ENCODE results near the gene APBA2.

DNA sequence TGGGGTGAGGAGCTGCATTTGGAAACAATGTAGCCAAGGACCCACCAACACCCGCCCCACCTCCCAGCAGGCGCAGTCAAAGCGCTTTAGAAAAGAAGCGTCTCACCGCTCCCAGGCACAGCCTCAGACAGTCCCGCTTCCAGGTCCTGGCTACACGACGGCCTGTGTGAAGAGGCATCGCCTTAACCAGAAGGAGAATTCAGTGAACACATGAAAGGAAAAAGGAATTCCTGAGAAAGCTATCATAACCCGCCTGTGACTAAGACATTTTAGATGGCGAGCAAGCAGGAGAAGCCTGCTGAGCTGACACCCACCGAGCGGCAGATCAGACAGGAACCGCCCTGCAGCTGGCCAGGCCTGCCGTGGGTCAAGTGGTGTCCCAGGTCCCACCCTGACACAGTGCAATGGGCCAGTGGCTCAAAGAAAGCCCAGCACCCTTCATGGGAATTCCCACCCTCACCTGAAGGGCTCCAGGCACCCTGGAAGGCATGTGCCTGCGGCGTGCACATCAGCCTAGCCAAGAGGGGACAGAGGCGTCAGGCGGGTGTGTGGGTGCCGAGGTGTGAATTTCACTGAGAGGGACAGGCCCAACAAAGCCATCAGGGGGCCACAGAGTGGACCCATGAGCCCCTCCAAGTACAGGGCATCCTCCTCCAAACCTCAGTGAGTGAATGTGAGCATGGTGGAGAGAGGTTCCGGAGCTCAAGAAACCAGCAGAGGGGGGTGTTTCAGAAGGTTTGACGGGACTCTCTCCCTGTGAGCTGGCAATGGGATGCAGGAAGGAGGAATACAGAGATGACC, 239.0 kb downstream of the APBA2 start:
- TF ChIP-seq, protein P1, sequence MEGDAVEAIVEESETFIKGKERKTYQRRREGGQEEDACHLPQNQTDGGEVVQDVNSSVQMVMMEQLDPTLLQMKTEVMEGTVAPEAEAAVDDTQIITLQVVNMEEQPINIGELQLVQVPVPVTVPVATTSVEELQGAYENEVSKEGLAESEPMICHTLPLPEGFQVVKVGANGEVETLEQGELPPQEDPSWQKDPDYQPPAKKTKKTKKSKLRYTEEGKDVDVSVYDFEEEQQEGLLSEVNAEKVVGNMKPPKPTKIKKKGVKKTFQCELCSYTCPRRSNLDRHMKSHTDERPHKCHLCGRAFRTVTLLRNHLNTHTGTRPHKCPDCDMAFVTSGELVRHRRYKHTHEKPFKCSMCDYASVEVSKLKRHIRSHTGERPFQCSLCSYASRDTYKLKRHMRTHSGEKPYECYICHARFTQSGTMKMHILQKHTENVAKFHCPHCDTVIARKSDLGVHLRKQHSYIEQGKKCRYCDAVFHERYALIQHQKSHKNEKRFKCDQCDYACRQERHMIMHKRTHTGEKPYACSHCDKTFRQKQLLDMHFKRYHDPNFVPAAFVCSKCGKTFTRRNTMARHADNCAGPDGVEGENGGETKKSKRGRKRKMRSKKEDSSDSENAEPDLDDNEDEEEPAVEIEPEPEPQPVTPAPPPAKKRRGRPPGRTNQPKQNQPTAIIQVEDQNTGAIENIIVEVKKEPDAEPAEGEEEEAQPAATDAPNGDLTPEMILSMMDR (IDR thresholded peaks at IDR 0.05): no peak
- no peak for TF ChIP-seq POLR2A (IDR thresholded peaks at IDR 0.05)

Measured in heart left ventricle (tissue), 13 donors.